DND-41 (cell line): ENCODE data around the gene OTOS.

Experiments used
- CTCF ChIP-seq: IDR thresholded peaks from 2 replicates; pipeline ENCODE4 v1.5.1; 2012; ENCODE audit warnings: borderline replicate concordance, low read length, moderate library complexity, mild to moderate bottlenecking; ENCODE audit not compliant: poor library complexity, severe bottlenecking; ENCODE audit errors: extremely low read depth
- EZH2 ChIP-seq: IDR thresholded peaks from 3 replicates; pipeline ENCODE4 v1.6.1; 2012; ENCODE audit warnings: borderline replicate concordance, low read depth, mild to moderate bottlenecking, moderate library complexity, low read length, inconsistent platforms; ENCODE audit not compliant: severe bottlenecking

GRCh38 chr2:240157147-240157470 is 16.7 kb upstream of the OTOS start:
- TF ChIP-seq CTCF = no peak
- no peak for TF ChIP-seq EZH2
